Muscle of back (tissue), 11 donors: Measurements from ENCODE around the gene TMEM52. TPM values are rescaled to one million over a fixed set of nuclear protein-coding genes. Genes with fewer than 3 reads are reported as not detected.

ENCODE experiments used
- DNase-seq, 3 donors: peaks; one replicate each; pipeline versions ENCODE4 v3.0.0 to v3.0.0-alpha.2; 2013
- polyA plus RNA-seq, 10 donors: library from polyadenylated mRNA; unstranded; fragments of 120-200 nt; gene quantifications; one replicate each; pipeline ENCODE4 v1.2.1, GENCODE V29; 2013; ENCODE audit not compliant: insufficient read length in 10 of 10

Gene TMEM52
- polyA plus RNA-seq, 10 donors: 28.9 to 90.1 (median 70.3) TPM

DNA sequence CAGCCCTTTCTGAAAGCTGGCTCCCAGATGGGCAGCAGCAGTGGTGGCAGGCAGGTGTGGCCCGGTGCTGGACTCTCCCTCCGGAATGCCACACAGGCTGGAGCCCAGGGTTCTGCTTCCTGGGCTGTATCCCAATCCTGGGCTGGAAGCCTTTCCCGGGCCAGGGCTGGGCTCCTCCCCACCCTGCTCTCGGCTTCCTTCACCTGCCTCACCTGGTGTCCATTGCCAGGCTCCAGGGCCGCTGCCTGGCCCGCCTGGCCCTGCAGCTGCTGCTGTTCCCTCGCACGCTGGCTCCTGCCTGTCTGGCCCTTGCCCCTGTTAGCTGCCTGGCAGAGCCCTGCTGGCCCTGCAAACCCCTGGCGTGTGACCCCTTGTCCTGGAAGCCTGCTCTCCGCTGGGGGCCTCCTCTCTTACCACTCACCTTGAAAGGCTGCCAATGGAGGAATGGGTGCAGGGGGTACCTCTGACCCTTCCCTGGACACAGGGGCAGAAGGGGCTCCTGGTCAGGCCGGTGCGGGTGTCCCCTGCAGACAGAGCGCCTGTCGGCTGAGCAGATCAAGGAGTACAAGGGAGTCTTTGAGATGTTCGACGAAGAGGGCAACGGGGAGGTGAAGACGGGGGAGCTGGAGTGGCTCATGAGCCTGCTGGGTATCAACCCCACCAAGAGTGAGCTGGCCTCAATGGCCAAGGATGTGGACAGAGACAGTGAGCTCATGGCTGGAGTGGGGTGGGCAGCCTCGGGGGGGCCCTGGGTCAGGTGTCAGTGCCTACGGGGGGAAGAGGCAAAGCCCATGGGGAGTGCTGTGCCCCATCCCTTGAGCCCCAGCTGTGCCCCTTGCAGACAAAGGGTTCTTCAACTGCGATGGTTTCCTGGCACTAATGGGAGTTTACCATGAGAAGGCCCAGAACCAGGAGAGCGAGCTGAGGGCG lies 2.9 kb downstream of the TMEM52 start:
- no peak for DNase-seq

DNA sequence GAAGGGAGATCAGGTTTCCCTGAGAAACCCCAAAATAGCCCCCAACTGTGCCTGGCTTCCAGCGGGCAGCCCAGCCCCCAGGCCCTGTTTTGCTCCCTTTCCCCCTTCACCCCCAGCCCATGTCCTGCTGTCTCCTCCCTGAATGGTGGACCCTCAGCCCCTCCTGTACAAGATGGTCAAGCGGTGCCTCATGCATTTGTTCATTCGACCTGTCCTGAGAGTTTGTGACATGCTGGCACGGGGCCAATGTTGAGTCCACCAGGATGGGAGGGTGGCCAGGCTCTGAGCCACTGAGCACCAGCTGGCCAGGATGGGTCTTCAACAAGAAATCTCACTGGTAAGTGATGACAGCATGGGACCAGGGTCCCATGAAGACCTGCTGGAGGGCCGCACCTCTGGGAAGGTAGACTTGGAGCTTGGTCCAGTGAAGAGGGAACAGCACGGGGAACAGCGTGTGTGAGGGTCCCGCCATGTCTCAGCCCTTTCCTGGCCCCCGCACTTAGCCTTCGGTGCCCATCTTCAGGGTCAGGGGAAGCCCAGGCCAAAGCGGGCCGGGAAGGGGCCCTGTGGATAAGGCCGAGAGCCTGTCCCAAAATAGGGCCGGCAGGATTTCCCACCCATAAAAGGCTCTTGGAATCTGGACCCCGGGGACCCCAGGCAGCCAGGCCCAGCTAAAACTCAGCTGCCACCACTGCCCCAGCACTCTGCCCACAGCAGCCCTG lies 3.9 kb downstream of the TMEM52 start, which contains the start of gene CALML6:
TSS of gene CALML6 (plus strand) at position 290 of the 722 bp plus-strand sequence. CDS start at position 311, 21 bp downstream.
- DNase-seq: peak in 1 of 3 donors; percentile 41

DNA sequence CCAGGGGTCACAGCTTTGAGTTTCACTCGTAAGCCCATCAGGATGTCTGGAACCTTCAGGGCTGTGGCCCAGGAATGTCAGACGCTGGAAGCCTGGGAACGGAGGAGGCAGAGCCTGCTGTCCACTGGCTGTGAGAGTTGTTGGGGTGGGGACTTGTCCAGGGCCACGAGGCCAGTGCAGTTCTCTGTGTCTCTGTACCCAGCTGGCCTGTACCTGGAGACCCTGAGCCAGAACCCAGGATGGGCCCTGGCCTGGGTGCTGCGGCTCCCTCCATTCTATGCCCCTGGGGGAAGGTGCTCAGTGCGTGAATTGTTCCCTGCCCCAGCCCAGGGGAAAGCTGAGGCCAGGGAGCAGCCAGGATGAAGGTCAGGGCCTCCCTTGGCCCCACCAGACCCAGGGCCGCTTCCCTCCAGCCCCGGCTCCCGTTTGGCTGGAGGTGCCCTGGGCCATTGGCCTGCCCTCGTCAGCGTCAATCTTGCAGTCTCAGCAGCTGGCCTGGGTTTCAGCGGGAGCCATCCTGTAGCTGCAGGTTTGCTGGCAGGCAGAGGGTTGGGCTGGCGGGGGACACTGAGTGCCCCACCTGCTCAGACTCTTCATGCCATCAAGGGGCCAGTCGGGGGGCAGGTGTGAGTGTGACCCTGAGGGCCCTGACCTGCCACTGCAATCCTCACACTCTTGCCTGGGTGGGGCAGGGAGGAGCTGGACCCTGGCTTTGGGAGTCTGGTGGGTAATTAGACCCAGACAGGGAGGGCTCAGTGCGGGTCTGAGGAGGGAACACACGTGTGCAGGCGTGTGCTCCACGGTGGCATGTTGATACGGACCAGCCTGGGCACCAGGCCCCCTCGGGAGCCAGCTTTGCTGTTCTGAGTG lies 4.7 kb downstream of the TMEM52 start:
- peak in 1 of 3 donors; percentile 59 for DNase-seq

DNA sequence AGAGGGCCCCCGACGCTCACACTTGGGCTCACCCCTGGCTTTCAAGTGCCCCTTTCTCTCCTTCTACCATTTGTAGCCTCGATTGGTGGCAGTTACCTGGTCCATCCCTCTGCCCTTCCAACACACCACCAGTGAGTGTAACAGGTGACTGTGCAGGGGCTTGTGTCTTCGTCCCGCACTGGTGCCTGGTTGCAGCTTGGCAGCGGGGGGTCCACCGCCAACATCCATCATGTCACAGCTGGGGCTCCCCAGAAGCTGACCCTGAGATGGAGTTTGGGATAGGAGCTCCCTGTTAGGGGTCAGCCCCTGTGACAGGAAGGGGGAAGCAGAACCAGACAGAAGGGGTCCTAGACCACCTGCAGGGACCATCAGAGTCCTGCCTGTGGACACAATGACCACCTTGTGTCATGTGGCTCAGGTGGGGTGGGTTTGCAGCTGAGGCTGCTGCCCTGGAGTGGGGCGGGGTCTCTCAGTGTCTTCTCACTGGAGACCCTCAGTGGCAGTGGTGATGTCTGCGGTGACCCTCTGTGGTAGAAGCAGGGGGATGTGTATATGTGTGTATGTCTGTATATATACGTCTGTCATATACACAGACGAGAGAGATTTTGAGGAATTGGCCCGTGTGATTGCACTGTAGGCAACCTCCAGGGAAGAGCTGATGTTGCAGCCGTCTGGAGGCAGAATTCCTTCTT lies 7.6 kb downstream of the TMEM52 start:
- DNase-seq: no peak

DNA sequence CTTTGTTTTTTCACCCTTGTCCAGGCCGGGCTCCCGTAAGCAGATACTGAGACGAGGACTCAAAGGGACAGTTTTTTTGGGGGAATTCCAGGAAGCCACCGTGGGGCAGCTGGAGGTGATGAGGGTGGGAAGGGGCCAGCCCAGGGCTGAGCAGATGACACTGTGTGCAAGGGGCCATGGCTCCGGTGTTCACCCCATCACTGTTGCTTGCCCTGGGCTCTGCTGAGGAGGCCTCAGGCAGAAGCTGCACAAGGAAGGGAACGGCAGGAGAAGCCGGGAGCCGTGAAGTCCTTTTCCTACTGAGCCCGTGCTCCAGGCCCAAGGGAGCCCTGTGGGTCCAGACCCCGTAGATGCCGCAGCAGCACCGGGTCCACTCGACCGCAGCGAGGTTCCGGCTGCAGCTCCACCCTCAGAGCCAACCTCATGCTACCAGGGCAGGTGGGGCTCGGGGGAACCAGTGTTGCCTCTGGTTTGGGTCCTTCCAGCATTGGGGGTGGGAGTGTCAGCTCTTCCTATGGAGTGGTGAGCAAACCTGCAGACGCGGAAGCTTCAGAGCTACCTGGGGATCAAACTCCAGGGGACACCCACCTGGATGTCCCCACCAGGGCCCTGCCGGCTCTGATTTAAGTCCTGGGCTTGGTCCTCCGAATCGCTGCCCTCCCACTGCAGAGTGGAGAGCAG lies 8.3 kb downstream of the TMEM52 start:
- no peak for DNase-seq

DNA sequence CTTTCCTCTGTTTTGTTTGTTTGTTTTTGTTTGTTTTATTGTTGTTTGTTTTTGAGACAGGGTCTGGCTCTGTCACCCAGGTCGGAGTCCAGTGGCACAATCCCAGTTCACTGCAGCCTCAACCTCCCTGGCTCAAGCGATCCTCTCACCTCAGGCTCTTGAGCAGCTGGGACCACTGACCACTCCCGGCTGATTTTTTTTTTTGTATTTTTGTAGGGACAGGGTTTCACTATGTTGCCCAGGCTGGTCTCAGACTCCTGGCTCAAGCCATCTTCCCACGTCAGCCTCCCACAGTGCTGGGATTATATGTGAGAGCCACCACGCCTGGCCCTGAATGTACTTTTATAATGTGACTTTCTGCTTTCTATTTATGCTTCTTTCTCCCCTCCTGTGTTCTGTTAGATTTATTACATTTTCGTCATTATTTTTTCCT lies 9.0 kb downstream of the TMEM52 start:
- no peak for DNase-seq

DNA sequence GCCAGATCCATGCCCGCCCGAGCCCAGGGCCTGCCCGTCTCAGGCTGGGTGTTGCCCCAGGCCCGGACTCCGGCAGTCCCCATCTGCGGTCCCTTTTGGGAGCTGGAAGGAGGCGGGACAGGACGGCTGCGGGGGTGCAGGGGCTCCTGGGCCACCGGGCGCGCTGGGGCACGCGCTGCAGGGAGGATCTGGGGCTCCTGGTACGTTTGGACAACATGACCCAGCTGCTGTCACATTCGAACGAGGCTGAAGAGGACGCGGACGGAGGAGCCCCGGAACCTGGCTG lies 10.6 kb downstream of the TMEM52 start:
- DNase-seq: no peak

DNA sequence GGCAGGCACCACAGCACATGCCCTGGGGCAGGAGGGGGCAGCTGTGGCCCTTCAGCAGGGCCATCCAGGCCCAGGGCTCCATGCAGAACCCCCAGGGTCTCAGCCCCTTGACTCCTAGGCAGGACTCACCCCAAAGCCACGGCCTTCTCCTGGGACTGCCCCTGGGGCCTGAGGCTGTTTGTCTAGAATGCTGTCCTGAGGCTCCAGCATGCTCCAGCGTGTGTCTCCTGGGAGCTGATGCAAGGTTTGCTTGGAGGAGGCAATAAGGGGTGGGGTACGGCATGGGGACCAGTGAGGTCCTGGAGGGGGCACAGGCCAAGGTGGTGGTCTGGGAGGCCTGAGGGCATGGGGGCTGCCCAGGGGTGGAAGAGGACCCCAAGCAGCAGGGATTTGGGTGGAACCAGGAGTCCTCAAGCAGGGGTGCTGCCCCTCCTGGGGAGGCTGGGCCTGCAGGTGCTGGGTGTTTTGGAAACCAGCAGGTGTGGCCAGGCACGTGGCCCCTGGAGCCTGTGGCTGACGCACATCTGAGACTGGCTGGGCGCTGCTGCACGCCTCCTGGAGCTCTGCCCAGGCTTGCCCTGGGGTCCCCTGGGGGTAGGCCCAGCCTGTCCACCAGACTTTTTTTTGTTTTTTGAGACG lies 11.9 kb downstream of the TMEM52 start:
- DNase-seq: no peak

DNA sequence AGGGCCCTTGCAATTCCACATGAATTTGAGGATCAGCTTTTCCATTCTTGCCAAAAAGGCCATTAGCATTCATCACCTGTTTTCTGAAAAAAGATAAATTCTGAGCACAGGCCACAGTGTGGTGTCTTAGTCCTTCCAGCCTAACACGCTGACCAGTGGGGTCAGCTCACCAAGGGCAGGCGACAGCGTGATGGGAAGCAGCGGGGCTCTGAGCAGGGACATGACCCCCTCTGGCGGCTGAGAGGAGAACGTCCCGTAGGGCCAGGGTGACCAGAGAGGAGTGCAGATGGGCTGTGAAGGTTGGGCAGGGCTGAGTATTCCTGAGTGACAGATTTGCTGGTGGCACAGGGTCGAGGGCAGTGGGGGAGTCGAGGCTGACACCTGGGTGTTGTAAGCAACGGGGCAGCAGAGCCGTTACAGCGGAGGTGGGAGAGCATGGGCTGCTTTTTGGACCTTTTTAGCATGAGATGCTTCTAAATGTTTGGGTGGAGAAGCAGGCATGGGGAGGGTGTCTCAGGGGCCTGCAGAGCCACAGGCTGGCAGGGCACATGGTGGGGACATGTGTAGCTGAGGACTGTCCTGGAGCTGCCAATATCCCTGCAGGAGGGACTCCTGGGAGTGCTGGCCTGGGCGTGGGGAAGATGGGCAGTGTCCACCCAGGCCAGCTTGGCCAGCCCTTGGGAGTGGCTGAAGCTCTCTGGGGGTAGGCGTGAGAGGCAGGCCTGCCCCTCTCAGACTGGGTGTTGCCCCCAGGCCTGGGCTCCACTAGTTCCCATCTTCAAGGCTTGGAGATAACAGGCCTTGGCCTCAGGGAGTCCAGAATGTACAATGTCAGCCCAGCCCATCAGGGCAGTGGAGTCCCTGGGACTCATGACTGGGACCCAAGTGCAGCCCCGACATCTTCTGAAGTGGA lies 12.6 kb downstream of the TMEM52 start:
- peak; percentile 69 to 89 (median 86) for DNase-seq

DNA sequence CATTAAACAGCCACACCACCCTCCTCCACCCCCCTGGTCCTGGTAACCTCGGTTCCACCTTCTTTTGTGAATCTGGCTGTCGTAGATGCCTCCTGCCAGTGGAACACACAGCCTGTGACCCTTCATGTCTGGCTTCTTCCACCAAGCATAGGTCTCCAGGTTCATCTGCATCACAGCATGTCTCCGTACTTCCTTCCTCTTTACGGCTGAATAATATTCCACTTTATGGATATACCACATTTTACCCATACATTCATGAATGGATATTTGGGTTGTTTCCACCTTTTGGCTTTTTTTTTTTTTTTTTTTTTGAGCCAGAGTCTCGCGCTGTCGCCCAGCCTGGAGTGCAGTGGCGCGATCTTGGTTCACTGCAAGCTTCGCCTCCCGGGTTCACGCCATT lies 15.9 kb downstream of the TMEM52 start:
- DNase-seq: no peak

DNA sequence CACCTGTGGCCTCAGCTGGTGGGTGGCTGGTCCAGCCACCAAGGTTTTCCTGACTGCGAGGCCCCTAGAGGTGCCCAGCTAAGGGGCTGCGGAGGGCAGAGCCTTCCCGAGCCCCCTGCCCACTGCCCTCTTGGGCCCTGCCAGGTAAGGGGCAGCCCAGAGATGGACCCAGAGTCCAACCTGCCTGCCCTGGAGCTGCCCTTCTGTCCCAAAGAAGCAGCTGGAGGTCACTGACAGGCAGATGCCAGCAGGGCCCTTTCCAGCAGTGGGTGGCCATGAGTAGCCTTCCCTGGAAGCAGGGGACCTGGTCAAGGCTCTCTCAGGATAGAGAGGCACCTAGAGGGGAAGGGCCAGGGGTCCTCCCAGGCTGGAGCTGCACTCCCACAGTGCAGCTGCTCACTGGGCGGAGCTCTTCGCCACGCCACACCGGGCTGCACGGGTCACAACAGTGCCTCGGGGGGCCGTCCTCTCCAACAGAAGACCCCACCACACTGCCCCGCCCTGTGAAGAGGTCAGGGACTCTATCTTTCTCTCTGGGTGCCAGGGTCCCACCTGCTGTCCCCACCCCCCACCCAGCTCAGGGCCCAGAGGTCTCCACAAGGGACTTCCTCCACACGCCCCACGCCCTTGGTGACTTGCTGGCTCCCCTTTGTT lies 17.3 kb downstream of the TMEM52 start:
- no peak for DNase-seq

DNA sequence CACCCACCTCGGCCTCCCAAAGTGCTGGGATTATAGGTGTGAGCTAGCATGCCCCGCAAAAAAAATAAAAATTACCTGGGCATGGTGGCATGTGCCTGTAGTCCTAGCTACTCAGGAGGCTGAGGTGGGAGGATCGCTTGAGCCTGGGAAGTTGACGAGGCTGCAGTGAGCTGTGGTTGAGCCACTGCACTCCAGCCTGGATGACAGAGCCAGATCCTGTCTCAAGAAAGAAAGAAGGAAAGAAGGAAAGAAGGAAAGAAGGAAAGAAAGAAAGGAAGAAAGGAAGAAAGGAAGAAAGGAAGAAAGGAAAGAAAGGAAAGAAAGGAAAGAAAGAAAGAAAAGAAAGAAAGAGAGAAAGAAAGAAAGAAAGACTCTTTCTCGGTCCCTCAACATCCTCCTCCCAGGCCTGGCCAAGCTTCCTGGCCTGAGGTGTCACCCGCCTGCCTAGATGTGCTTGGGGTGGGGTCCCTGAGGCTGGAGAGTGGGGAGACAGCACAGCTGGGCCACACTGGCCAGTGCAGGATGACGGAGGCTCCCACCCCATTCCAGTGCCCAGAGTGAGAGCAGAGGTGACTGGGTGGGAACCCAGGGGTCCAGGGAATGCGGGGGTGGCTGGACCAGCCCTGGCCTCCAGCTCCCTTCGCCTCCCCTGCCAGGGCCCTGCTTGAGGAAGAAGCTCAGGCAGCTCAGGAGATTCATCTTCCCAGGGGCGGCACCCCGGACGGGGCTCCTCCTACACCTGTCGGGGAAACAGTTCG lies 18.0 kb downstream of the TMEM52 start:
- no peak for DNase-seq

DNA sequence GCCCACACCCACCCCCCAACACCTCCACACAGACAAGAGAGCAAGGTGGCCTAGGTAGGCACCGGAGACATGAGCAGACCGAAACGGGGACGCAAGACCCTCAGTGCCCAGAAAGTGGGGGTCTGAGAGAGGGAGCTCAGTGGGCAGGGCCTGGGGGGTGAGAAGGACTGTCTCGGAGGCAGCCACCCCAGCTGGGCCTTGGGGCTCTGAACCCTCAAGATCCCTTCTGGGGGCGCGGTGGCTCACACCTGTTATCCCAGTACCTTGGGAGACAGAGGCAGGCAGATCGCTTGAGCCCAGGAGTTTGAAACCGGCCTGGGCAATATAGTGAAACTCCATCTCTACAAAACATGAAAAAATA lies 19.1 kb downstream of the TMEM52 start:
- no peak for DNase-seq

DNA sequence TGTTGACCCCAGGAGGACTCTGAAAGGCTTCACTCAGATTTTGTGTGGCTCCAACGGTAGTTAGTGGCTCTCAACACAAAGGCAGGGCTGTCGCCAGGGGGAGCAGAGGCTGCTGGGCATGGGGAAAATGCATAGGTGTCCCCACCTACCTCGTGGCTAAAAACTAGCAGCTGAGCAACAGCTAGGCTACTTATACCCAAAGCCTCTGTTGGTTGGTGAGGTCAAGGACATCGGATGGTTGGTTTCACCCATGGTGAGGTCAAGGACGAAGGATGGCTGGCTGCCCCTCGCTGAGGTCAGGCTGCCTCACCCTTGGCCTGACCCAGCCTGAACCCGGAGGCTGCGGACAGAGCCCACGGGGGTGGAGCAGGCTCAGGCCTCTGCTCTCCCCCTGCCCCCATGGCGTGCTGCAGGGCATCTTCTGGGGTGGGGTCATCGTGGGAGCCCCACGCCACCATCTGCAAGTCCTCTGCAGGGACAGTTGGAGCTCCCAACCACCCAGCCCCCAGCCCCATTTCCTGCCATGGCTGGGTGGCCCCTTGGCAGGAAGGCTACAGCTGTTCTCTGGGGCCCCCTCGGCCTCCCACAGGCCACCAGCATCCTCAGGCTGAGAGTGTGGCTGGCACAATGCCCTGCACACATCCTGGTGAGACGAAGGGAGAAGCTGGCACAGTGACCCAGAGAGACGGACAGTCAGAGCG lies 19.7 kb downstream of the TMEM52 start:
- DNase-seq: no peak

DNA sequence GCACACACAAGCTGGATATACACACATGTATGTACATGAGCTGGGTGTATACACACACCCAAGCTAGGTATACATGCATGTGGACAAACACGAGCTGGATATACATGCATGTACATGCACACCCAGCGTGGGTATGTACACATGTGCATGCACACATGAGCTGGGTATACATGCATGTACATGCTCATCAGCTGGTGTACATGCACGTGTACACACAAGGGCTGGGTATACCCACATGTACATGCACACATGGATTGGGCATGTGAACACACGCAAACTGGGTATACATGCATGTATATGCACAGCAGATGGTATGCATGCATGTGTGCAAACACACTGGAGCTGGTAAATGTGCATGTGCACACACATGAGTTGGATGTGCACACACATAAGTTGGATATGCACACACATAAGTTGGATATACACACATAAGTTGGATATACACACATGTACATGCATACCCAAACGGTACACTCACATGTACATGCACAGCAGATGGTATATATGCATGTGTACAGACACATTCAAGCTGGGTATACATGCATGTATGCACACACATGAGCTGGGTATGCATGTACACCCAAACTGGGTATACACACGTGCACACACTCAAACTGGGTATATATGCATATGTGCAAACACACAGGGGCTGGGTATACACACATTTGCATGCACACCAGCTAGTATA lies 20.7 kb downstream of the TMEM52 start:
- no peak for DNase-seq

DNA sequence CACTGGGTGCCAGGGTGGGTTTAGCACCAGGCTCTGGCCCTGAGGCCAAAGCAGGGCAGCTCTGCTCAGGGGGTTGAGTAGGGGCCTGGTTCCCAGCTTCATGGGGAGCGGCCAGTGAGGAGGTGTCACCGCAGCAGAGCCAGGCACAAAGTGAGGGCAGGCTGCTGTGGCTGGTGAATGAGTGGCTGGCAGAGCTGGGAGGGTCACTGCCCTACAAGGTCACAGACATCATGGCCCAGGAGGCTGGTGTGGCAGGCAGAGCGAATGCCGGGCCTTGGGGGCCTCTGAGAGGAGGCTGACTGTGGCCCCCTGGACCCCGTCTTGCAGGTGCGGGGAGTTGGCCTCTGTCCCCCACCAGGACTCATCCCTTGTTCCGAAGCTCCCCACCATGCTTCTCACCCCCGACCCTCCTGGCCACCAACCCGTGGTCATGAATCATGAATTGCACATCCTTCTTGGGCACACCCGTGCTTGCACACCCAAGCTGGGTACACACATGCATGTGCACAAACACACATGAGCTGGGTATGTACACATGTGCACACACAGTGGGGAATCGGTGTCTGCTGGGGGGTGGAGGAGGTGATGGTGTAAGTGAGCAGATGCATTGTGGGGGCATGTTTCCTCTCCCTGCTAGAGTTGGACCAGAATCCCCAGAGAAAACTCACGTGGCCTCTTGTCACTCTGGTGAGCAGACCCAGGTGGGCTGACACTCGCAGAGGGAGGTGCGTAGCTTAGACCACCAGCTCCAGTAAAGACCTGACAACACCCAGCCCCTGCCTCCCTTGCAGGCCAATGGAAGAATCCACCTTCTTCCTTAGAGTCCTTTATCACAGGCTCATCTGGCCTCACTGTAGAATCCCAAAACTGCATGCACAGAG lies 23.4 kb downstream of the TMEM52 start:
- no peak for DNase-seq
